Fibroblast of lung (primary cell): ENCODE measurements around the gene TNIK. TPM values are rescaled to one million over a fixed set of nuclear protein-coding genes. Genes with fewer than 3 reads are reported as not detected.

Source experiments
- DNase-seq, 2 donors: peaks; one replicate each; pipeline versions ENCODE4 v3.0.0 to v3.0.0-alpha.2; 2010; ENCODE audit warnings: low read depth in 2 of 2
- H2AFZ ChIP-seq: 2 replicates; pipeline ENCODE4 v1.5.1; 2012; ENCODE audit warnings: low read length, control low read depth, inconsistent platforms
- H3K27ac ChIP-seq: 2 replicates; pipeline ENCODE4 v1.5.1; 2011; ENCODE audit warnings: low read length, control low read depth; ENCODE audit not compliant: insufficient read depth
- H3K27me3 ChIP-seq: 2 replicates; pipeline ENCODE4 v1.5.1; 2011; ENCODE audit warnings: mild to moderate bottlenecking, low read length; ENCODE audit not compliant: control insufficient read depth, insufficient read depth
- H3K36me3 ChIP-seq: 2 replicates; pipeline ENCODE4 v1.5.1; 2011; ENCODE audit warnings: low read length; ENCODE audit not compliant: control insufficient read depth, insufficient read depth
- H3K4me1 ChIP-seq: 2 replicates; pipeline ENCODE4 v1.5.1; 2011; ENCODE audit warnings: low read length; ENCODE audit not compliant: control insufficient read depth, insufficient read depth; ENCODE audit errors: extremely low read depth
- H3K4me2 ChIP-seq: 2 replicates; pipeline ENCODE4 v1.5.1; 2011; ENCODE audit warnings: low read length, control low read depth; ENCODE audit not compliant: insufficient read depth; ENCODE audit errors: extremely low read depth
- H3K4me3 ChIP-seq, 4 experiments: fragments of 200-600 bp in 1 of 4; sonication (generic) in 1 of 4; replicated peaks in 1 of 4; 2 replicates each; pipeline ENCODE4 v1.5.1; 2011 to 2016; ENCODE audit warnings: low read length in 4 of 4, low read depth in 3 of 4, mild to moderate bottlenecking in 3 of 4, control low read depth in 2 of 4, inconsistent platforms in 1 of 4, mixed read lengths in 1 of 4; ENCODE audit not compliant: insufficient read depth in 1 of 4; ENCODE audit errors: control extremely low read depth in 1 of 4
- H3K79me2 ChIP-seq: 2 replicates; pipeline ENCODE4 v1.5.1; 2012; ENCODE audit warnings: mild to moderate bottlenecking, low read length, inconsistent platforms; ENCODE audit not compliant: control insufficient read depth, insufficient read depth
- H3K9ac ChIP-seq: 2 replicates; pipeline ENCODE4 v1.5.1; 2011; ENCODE audit warnings: mild to moderate bottlenecking, low read length, control low read depth; ENCODE audit not compliant: insufficient read depth
- H3K9me3 ChIP-seq: 2 replicates; pipeline ENCODE4 v1.5.1; 2012; ENCODE audit warnings: low read depth, low read length; ENCODE audit not compliant: control insufficient read depth, insufficient read depth
- H4K20me1 ChIP-seq: 2 replicates; pipeline ENCODE4 v1.5.1; 2011; ENCODE audit warnings: low read length; ENCODE audit not compliant: control insufficient read depth, insufficient read depth; ENCODE audit errors: extremely low read depth
- EZH2 ChIP-seq: IDR thresholded peaks from 2 replicates; pipeline ENCODE4 v1.5.1; 2012; ENCODE audit warnings: low read length, control low read depth, mild to moderate bottlenecking; ENCODE audit errors: missing control alignments
- polyA plus RNA-seq, 2 donors: library from polyadenylated mRNA; depleted of rRNA in 1 of 2; stranded (reverse) in 1 of 2; unstranded in 1 of 2; fragments of >200 nt; gene quantifications; 2 replicates each; pipeline ENCODE4 v1.2.1, GENCODE V29; 2011 to 2012; ENCODE audit warnings: missing spikeins in 1 of 2
- total RNA-seq: library from RNA; depleted of rRNA; stranded (reverse); fragments of >200 nt; gene quantifications from 2 replicates; pipeline ENCODE4 v1.2.1, GENCODE V29; 2014
- TF ChIP-seq, protein P1 (sequence below), 2 donors: IDR thresholded peaks in 1 of 2; conservative IDR thresholded peaks in 1 of 2; 1 replicate in 1 of 2; 2 replicates in 1 of 2; pipeline ENCODE4 v1.5.1; 2011 to 2012; ENCODE audit warnings: low read length in 2 of 2, control low read depth in 1 of 2, inconsistent platforms in 1 of 2, low read depth in 1 of 2, mild to moderate bottlenecking in 1 of 2

Gene TNIK
- total and polyA plus RNA-seq, 2 donors (not counting 1 experiment from before 2014, with no cell fraction given) = 13.8 to 39.3 TPM

DNA sequence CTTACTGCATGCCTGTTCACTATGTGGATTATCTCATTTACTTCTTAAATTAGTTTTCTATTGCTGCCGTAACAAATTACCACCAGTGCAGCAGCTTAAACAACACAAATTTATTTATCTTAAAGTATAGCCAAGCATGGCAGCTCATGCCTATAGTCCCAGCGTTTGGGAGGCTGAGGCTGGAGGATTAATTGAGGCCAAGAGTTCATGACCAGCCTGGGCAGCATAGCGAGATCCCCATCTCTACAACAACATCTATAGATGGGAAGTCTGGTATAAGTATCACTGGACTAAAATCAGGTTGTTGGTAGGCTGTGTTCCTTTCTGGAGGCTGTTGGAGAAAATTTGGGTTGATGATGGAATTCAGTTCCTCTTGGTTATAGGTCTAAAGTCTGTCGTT, 438.8 kb downstream of the TNIK start:
- H3K4me3 ChIP-seq = no peak overlapping the region

DNA sequence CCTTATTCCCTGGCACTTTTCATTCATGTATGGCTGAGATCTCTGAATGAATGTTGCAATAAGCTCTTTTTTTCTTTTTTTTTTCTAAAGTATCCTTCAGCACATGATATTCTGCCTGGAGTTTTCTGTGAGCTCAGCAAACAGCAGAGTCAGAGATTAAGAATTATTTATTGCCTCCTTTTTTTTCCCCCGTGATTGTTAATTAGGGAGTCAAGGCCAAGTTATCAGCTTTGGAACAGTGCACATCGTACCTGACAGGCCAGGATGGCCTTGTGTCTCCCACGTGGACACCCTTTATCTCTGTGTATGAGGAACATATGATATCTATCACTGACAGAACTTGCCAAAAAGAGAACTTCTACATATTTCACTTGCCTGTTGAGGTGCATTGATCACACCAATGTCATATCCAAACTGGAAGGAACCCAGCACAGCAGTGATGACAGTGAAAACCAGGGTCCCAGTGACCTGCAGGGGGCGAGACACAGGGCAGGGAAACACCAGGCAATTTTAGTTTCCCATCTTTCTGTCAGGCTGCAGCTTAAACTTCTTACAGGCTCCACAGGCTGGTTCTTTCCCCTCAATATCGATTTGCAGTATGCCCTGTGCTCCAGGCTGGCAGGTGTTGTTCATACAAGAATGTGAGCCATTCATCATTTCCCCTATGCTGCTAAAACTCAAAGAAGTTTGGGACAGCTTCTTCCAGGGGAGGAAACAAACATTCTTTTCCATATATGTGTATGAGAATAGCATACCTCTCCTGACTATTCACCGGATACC, 441.9 kb downstream of the TNIK start:
- no peak overlapping the region for H2AFZ ChIP-seq
- DNase-seq = peak in 1 of 2 donors; percentile 40

More for the DNA sequence above, 438.8 kb downstream of the TNIK start:
- H3K36me3 ChIP-seq = no peaks in the 10 kb centered on the region
- no peak for DNase-seq
- no peaks in the 10 kb centered on the region for H3K79me2 ChIP-seq
- no peak overlapping the region for H3K4me2 ChIP-seq
- TF ChIP-seq, protein P1, sequence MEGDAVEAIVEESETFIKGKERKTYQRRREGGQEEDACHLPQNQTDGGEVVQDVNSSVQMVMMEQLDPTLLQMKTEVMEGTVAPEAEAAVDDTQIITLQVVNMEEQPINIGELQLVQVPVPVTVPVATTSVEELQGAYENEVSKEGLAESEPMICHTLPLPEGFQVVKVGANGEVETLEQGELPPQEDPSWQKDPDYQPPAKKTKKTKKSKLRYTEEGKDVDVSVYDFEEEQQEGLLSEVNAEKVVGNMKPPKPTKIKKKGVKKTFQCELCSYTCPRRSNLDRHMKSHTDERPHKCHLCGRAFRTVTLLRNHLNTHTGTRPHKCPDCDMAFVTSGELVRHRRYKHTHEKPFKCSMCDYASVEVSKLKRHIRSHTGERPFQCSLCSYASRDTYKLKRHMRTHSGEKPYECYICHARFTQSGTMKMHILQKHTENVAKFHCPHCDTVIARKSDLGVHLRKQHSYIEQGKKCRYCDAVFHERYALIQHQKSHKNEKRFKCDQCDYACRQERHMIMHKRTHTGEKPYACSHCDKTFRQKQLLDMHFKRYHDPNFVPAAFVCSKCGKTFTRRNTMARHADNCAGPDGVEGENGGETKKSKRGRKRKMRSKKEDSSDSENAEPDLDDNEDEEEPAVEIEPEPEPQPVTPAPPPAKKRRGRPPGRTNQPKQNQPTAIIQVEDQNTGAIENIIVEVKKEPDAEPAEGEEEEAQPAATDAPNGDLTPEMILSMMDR (conservative IDR thresholded peaks at IDR 0.05 in 1 of 2, IDR thresholded peaks at IDR 0.05 in 1 of 2; ENCODE audit: low read depth in 1 of 2, low read length in 2 of 2) = no peak
- TF ChIP-seq EZH2 = no peak
- H2AFZ ChIP-seq = no peak overlapping the region
- H3K9me3 ChIP-seq = no peaks in the 10 kb centered on the region
- H3K4me1 ChIP-seq = no peaks in the 10 kb centered on the region
- no peak overlapping the region for H3K27ac ChIP-seq
- no peak overlapping the region for H3K9ac ChIP-seq
- no peaks in the 10 kb centered on the region for H3K27me3 ChIP-seq
- H4K20me1 ChIP-seq = no peaks in the 10 kb centered on the region

More for the DNA sequence above, 441.9 kb downstream of the TNIK start:
- Histone ChIP-seq H3K27me3 (no peaks in the 10 kb centered on the region), H3K4me1 (no peaks in the 10 kb centered on the region), H3K79me2 (no peaks in the 10 kb centered on the region), H4K20me1 (no peaks in the 10 kb centered on the region), H3K27ac (no peak overlapping the region), H3K9ac (no peak overlapping the region), H3K9me3 (no peaks in the 10 kb centered on the region), H3K4me3 (no peak overlapping the region), H3K4me2 (no peak overlapping the region), H3K36me3 (no peaks in the 10 kb centered on the region)
- TF ChIP-seq, protein P1 (conservative IDR thresholded peaks at IDR 0.05 in 1 of 2, IDR thresholded peaks at IDR 0.05 in 1 of 2; ENCODE audit: low read depth in 1 of 2, low read length in 2 of 2) = peak in 1 of 2 donors; percentile 27
- TF ChIP-seq EZH2 = no peak
